ENCODE results near the gene SCUBE1.

GRCh38 chr22:43198126-43198525, 145.0 kb downstream of the SCUBE1 start:
- TF ChIP-seq CTCF (conservative IDR thresholded peaks at IDR 0.05; ENCODE audit: low read depth in 2 of 2) (no peak), ETS1 (IDR thresholded peaks at IDR 0.05) (no peak)
